ENCODE data around the gene MEF2D.

The MEF2D gene

GRCh38 chr1:156527584-156527983, 27.0 kb upstream of the MEF2D start (continued):
- no peak for TF ChIP-seq ZFP3 (CRISPR knock-in tag; IDR thresholded peaks at IDR 0.05)
- TF ChIP-seq PPARA (CRISPR knock-in tag; IDR thresholded peaks at IDR 0.05; ENCODE audit: borderline replicate concordance) = no peak
- no peak for TF ChIP-seq ZNF565 (CRISPR knock-in tag; conservative IDR thresholded peaks at IDR 0.05; ENCODE audit: low read depth)
- TF ChIP-seq SNAI2 (CRISPR knock-in tag; IDR thresholded peaks at IDR 0.05) = no peak

DNA sequence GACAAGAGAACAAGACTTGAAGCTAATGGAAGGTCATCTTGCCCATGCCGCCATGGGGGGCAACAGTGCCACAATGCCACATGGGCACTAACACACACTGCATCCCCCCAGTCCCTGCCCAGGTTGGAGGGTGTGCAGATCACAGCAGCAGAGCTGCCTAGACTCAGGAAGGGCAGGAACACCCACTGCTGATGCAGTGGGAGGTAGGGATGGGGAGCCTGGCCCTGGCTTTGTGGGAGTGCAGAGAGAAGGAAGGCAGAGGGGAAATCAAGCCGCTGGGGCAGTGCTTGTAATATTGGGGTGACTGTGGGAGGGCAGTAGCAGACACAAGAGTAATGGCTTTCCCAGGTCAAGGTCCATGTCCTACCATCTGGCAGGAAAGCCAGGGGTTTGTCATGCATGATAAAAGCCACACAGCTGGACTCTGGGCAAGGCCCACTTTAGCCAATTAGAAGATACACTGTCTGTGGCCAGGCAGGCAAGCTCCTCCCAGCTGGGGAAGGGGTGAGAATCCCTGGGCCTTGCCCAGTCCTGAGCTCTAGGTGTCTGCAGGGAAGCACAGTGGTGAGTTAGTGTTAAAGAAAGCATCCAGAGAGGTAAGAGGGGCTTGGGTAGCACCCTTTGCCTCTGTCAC, 25.4 kb upstream of the MEF2D start:
- no peak for ATAC-seq
- TF ChIP-seq CSRNP3 (CRISPR knock-in tag; IDR thresholded peaks at IDR 0.05) = no peak
- TF ChIP-seq ZNF8 (CRISPR knock-in tag; IDR thresholded peaks at IDR 0.05) = no peak
- no peak for TF ChIP-seq ZNF565 (CRISPR knock-in tag; conservative IDR thresholded peaks at IDR 0.05; ENCODE audit: low read depth)
- TF ChIP-seq, protein P1, sequence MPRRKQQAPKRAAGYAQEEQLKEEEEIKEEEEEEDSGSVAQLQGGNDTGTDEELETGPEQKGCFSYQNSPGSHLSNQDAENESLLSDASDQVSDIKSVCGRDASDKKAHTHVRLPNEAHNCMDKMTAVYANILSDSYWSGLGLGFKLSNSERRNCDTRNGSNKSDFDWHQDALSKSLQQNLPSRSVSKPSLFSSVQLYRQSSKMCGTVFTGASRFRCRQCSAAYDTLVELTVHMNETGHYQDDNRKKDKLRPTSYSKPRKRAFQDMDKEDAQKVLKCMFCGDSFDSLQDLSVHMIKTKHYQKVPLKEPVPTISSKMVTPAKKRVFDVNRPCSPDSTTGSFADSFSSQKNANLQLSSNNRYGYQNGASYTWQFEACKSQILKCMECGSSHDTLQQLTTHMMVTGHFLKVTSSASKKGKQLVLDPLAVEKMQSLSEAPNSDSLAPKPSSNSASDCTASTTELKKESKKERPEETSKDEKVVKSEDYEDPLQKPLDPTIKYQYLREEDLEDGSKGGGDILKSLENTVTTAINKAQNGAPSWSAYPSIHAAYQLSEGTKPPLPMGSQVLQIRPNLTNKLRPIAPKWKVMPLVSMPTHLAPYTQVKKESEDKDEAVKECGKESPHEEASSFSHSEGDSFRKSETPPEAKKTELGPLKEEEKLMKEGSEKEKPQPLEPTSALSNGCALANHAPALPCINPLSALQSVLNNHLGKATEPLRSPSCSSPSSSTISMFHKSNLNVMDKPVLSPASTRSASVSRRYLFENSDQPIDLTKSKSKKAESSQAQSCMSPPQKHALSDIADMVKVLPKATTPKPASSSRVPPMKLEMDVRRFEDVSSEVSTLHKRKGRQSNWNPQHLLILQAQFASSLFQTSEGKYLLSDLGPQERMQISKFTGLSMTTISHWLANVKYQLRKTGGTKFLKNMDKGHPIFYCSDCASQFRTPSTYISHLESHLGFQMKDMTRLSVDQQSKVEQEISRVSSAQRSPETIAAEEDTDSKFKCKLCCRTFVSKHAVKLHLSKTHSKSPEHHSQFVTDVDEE (CRISPR knock-in tag; IDR thresholded peaks at IDR 0.05) = no peak
- no peak for TF ChIP-seq CREB5 (CRISPR knock-in tag; IDR thresholded peaks at IDR 0.05; ENCODE audit: low read depth)
- TF ChIP-seq ZNF70 (CRISPR knock-in tag; IDR thresholded peaks at IDR 0.05) = no peak
- no peak for TF ChIP-seq CSDC2 (CRISPR knock-in tag; IDR thresholded peaks at IDR 0.05)
- TF ChIP-seq SNAI2 (CRISPR knock-in tag; IDR thresholded peaks at IDR 0.05) = no peak
- TF ChIP-seq, protein P2, sequence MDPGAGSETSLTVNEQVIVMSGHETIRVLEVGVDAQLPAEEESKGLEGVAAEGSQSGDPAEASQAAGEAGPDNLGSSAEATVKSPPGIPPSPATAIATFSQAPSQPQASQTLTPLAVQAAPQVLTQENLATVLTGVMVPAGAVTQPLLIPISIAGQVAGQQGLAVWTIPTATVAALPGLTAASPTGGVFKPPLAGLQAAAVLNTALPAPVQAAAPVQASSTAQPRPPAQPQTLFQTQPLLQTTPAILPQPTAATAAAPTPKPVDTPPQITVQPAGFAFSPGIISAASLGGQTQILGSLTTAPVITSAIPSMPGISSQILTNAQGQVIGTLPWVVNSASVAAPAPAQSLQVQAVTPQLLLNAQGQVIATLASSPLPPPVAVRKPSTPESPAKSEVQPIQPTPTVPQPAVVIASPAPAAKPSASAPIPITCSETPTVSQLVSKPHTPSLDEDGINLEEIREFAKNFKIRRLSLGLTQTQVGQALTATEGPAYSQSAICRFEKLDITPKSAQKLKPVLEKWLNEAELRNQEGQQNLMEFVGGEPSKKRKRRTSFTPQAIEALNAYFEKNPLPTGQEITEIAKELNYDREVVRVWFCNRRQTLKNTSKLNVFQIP (CRISPR knock-in tag; IDR thresholded peaks at IDR 0.05; ENCODE audit: borderline replicate concordance, low read depth) = no peak
- no peak for TF ChIP-seq ESRRG (CRISPR knock-in tag; IDR thresholded peaks at IDR 0.05)
- no peak for TF ChIP-seq PPARA (CRISPR knock-in tag; IDR thresholded peaks at IDR 0.05; ENCODE audit: borderline replicate concordance)
- TF ChIP-seq ISL1 (CRISPR knock-in tag; IDR thresholded peaks at IDR 0.05) = no peak
- TF ChIP-seq ARNTL (CRISPR knock-in tag; IDR thresholded peaks at IDR 0.05; ENCODE audit: borderline replicate concordance, low read depth) = no peak
- no peak for TF ChIP-seq ZFP30 (CRISPR knock-in tag; IDR thresholded peaks at IDR 0.05)
- no peak for TF ChIP-seq OSR1 (CRISPR knock-in tag; IDR thresholded peaks at IDR 0.05)
- no peak for TF ChIP-seq TOX (CRISPR knock-in tag; IDR thresholded peaks at IDR 0.05; ENCODE audit: borderline replicate concordance)
- no peak for TF ChIP-seq RARB (CRISPR knock-in tag; IDR thresholded peaks at IDR 0.05)

GRCh38 chr1:156525071-156525501, 24.5 kb upstream of the MEF2D start:
- ATAC-seq = no peak
- TF ChIP-seq ZNF565 (CRISPR knock-in tag; conservative IDR thresholded peaks at IDR 0.05; ENCODE audit: low read depth) = no peak
- no peak for TF ChIP-seq OSR1 (CRISPR knock-in tag; IDR thresholded peaks at IDR 0.05)
- no peak for TF ChIP-seq SNAI2 (CRISPR knock-in tag; IDR thresholded peaks at IDR 0.05)
- no peak for TF ChIP-seq ESRRG (CRISPR knock-in tag; IDR thresholded peaks at IDR 0.05)
- TF ChIP-seq TCF4 (CRISPR knock-in tag; IDR thresholded peaks at IDR 0.05; ENCODE audit: borderline replicate concordance) = no peak
- TF ChIP-seq, protein P3, sequence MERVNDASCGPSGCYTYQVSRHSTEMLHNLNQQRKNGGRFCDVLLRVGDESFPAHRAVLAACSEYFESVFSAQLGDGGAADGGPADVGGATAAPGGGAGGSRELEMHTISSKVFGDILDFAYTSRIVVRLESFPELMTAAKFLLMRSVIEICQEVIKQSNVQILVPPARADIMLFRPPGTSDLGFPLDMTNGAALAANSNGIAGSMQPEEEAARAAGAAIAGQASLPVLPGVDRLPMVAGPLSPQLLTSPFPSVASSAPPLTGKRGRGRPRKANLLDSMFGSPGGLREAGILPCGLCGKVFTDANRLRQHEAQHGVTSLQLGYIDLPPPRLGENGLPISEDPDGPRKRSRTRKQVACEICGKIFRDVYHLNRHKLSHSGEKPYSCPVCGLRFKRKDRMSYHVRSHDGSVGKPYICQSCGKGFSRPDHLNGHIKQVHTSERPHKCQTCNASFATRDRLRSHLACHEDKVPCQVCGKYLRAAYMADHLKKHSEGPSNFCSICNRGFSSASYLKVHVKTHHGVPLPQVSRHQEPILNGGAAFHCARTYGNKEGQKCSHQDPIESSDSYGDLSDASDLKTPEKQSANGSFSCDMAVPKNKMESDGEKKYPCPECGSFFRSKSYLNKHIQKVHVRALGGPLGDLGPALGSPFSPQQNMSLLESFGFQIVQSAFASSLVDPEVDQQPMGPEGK (CRISPR knock-in tag; IDR thresholded peaks at IDR 0.05; ENCODE audit: borderline replicate concordance) = no peak
- TF ChIP-seq BACH2 (CRISPR knock-in tag; IDR thresholded peaks at IDR 0.05; ENCODE audit: borderline replicate concordance) = no peak
- no peak for TF ChIP-seq RARB (CRISPR knock-in tag; IDR thresholded peaks at IDR 0.05)
